Keratinocyte (primary cell): ENCODE results near the gene EGR4. TPM values are rescaled to one million over a fixed set of nuclear protein-coding genes. Genes with fewer than 3 reads are reported as not detected.
A peak's percentile ranks its signal among the peaks of the same experiment; 100 is the strongest.

Source experiments
- DNase-seq: peaks from one replicate; pipeline ENCODE4 v3.0.0-alpha.2; 2011; ENCODE audit warnings: low read depth, missing footprints, low spot score
- FAIRE-seq: peaks from 2 replicates; lab custom pipeline; 2011; peaks lifted over from hg19 to GRCh38; lab: Jason Lieb, UNC
- H2AFZ ChIP-seq: 2 replicates; pipeline ENCODE4 v1.6.0; 2012; ENCODE audit warnings: low read length, control low read depth, inconsistent platforms; ENCODE audit not compliant: control insufficient read depth
- H3K27ac ChIP-seq: 2 replicates; pipeline ENCODE4 v1.5.1; 2011; ENCODE audit warnings: low read length; ENCODE audit not compliant: control insufficient read depth, insufficient read depth
- H3K27me3 ChIP-seq: 3 replicates; pipeline ENCODE4 v1.6.0; 2011; ENCODE audit warnings: low read length; ENCODE audit not compliant: control insufficient read depth, insufficient read depth; ENCODE audit errors: extremely low read depth
- H3K36me3 ChIP-seq, 2 experiments: 2 replicates in 1 of 2; 3 replicates in 1 of 2; pipeline ENCODE4 v1.5.1; 2011; ENCODE audit warnings: low read length in 2 of 2, mild to moderate bottlenecking in 1 of 2; ENCODE audit not compliant: control insufficient read depth in 2 of 2, insufficient read depth in 2 of 2; ENCODE audit errors: extremely low read depth in 1 of 2
- H3K4me1 ChIP-seq: 3 replicates; pipeline ENCODE4 v1.5.1; 2011; ENCODE audit warnings: low read length; ENCODE audit not compliant: control insufficient read depth, insufficient read depth; ENCODE audit errors: extremely low read depth
- H3K4me2 ChIP-seq: 3 replicates; pipeline ENCODE4 v1.6.0; 2011; ENCODE audit warnings: low read depth, low read length; ENCODE audit not compliant: control insufficient read depth, insufficient read depth; ENCODE audit errors: extremely low read depth
- H3K4me3 ChIP-seq, 3 experiments: fragments of 200-600 bp in 1 of 3; sonication (generic) in 1 of 3; 2 replicates in 2 of 3; 3 replicates in 1 of 3; pipeline ENCODE4 v1.5.1; 2011 to 2016; ENCODE audit warnings: low read length in 3 of 3, mild to moderate bottlenecking in 3 of 3, control low read depth in 2 of 3, inconsistent platforms in 1 of 3, low read depth in 1 of 3, mixed read lengths in 1 of 3, mixed run types in 1 of 3, moderate library complexity in 1 of 3; ENCODE audit not compliant: control insufficient read depth in 2 of 3, insufficient read depth in 2 of 3; ENCODE audit errors: extremely low read depth in 1 of 3
- H3K79me2 ChIP-seq: 2 replicates; pipeline ENCODE4 v1.6.0; 2012; ENCODE audit warnings: low read length; ENCODE audit not compliant: control insufficient read depth, insufficient read depth
- H3K9ac ChIP-seq: 3 replicates; pipeline ENCODE4 v1.6.0; 2011; ENCODE audit warnings: low read length; ENCODE audit not compliant: control insufficient read depth, insufficient read depth; ENCODE audit errors: extremely low read depth
- H3K9me1 ChIP-seq: 3 replicates; pipeline ENCODE4 v1.6.0; 2011; ENCODE audit warnings: low read length; ENCODE audit not compliant: control insufficient read depth, insufficient read depth; ENCODE audit errors: extremely low read depth
- H3K9me3 ChIP-seq: 2 replicates; pipeline ENCODE4 v1.5.1; 2012; ENCODE audit warnings: low read depth, low read length; ENCODE audit not compliant: control insufficient read depth
- H4K20me1 ChIP-seq: 3 replicates; pipeline ENCODE4 v1.6.0; 2011; ENCODE audit warnings: low read length; ENCODE audit not compliant: control insufficient read depth, insufficient read depth; ENCODE audit errors: extremely low read depth
- EZH2 ChIP-seq: IDR thresholded peaks from one replicate; pipeline ENCODE4 v1.6.1; 2012; ENCODE audit warnings: inconsistent platforms, mild to moderate bottlenecking, low read length, moderate library complexity
- dilution Hi-C: fragments of 300-500 bp; cut with MboI; formaldehyde crosslinking; loops from one replicate; pipeline ENCODE4 v1.7.0; 2020; ENCODE audit warnings: low sequenced_read_pairs; ENCODE audit not compliant: extremely low pct_ligation_motif_present
- polyA plus RNA-seq, 5 experiments: library from polyadenylated mRNA; depleted of rRNA in 3 of 5; stranded (reverse) in 3 of 5; stranded (forward) in 1 of 5; unstranded in 1 of 5; fragments of >200 nt; gene quantifications; 1 replicate in 1 of 5; 2 replicates in 3 of 5; 3 replicates in 1 of 5; pipeline versions ENCODE4 v1.2.1 to v1.2.3, GENCODE V29; 2011 to 2012; ENCODE audit warnings: missing spikeins in 2 of 5, low read depth in 1 of 5, low replicate concordance in 1 of 5
- TF ChIP-seq, protein P1 (sequence below), 3 experiments: IDR thresholded peaks in 1 of 3; conservative IDR thresholded peaks in 1 of 3; optimal IDR thresholded peaks in 1 of 3; 2 replicates in 2 of 3; 3 replicates in 1 of 3; pipeline versions ENCODE3 to v1.5.1; 2011; ENCODE audit warnings: low read length in 3 of 3, mild to moderate bottlenecking in 3 of 3, moderate library complexity in 2 of 3, control low read depth in 1 of 3, inconsistent platforms in 1 of 3; ENCODE audit not compliant: insufficient read depth in 2 of 3; ENCODE audit errors: extremely low read depth in 1 of 3

The EGR4 gene
- polyA plus RNA-seq, 1 donor (not counting 4 experiments of a cell fraction or from before 2014, with no cell fraction given): not detected

DNA sequence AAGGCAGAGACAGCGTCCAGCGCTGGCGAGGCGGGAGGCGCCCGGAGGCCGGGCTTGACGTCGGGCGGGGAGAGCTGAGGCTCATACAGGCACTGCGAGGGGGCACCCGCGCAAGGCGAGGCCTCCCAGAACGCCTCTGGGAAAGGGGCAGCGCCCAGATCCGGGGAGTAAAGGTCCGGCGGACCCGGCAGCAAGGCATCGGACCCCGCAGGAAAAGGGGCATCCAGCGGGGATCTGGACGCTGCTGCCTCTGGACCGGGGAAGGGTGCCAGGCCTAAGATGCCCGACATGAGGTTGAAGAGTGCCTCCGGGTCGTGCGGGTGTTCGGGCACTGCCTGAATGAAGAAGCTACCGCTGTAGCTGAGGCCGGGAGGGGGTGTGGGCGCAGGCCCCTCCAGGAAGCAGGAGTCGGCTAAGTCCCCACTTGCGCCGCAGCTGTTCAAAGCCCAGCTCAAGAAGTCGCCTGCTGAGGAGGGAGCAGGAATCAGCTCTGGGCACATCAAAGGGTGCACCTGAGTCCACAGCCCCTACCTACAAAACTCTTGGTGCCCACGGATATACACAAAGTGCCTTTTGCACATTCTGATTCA is 937 bp downstream of the EGR4 start:
- no peaks in the 10 kb centered on the region for H3K9me1 ChIP-seq
- TF ChIP-seq, protein P1, sequence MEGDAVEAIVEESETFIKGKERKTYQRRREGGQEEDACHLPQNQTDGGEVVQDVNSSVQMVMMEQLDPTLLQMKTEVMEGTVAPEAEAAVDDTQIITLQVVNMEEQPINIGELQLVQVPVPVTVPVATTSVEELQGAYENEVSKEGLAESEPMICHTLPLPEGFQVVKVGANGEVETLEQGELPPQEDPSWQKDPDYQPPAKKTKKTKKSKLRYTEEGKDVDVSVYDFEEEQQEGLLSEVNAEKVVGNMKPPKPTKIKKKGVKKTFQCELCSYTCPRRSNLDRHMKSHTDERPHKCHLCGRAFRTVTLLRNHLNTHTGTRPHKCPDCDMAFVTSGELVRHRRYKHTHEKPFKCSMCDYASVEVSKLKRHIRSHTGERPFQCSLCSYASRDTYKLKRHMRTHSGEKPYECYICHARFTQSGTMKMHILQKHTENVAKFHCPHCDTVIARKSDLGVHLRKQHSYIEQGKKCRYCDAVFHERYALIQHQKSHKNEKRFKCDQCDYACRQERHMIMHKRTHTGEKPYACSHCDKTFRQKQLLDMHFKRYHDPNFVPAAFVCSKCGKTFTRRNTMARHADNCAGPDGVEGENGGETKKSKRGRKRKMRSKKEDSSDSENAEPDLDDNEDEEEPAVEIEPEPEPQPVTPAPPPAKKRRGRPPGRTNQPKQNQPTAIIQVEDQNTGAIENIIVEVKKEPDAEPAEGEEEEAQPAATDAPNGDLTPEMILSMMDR (optimal IDR thresholded peaks at IDR 0.05 in 1 of 3, IDR thresholded peaks at IDR 0.05 in 1 of 3, conservative IDR thresholded peaks at IDR 0.05 in 1 of 3; ENCODE audit: extremely low read depth in 1 of 3, insufficient read depth in 2 of 3, low read length in 3 of 3): no peak
- peak; percentile 100 for TF ChIP-seq EZH2
- H3K4me3 ChIP-seq: no peak overlapping the region
- no peak overlapping the region for H3K27ac ChIP-seq
- H4K20me1 ChIP-seq: no peaks in the 10 kb centered on the region
- no peak overlapping the region for H3K9ac ChIP-seq
- no peak for DNase-seq
- no peak overlapping the region for H3K4me2 ChIP-seq
- no peak for FAIRE-seq
- no peaks in the 10 kb centered on the region for H3K79me2 ChIP-seq
- no peaks in the 10 kb centered on the region for H3K9me3 ChIP-seq
- no peaks in the 10 kb centered on the region for H3K36me3 ChIP-seq
- H2AFZ ChIP-seq: no peak overlapping the region
- H3K27me3 ChIP-seq: peaks cover 63% of the 10 kb centered on the region
- dilution Hi-C loops: no loop called here
- H3K4me1 ChIP-seq: no peaks in the 10 kb centered on the region

DNA sequence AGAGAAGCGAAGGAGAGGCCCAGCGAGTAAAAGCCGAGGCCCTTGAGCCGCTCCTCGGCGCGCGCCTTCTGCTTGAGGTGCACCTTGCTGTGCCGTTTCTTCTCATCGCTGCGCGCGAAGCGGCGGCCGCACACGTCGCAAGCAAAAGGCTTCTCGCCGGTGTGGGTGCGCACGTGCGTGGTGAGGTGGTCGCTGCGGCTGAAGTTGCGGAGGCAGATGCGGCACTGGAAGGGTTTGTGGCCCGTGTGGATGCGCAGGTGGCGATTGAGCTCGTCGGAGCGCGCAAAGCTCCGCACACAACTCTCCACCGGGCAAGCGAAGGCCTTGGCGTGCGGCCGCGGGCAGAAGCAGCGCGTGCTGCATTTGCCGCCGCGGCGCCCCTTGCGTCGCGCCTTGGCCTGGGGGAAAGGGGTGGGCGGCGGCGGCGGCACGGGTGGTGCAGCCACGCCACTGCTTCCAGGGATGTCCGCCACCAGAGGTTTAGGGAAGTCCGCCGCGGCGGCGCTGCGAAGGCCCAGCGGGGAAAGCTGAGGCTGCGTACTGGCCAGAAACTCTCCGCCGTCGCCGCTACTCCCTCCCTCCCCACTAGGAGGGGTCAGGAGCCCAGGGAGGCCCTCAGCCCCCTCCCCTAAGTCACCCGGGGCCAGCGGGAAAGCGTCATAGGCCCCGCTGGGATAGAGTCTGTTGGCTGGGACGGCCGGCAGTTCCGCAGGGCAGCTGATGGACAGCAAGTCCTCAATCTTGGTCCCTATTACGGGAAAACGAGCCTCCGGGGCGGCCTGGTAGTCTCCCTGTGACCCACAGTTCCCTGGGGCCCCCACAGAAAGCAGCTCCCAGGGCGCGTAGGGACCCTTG is 1.7 kb downstream of the EGR4 start:
- peaks cover 63% of the 10 kb centered on the region for H3K27me3 ChIP-seq
- no peaks in the 10 kb centered on the region for H3K9me3 ChIP-seq
- DNase-seq (no peak), FAIRE-seq (no peak)
- no peak overlapping the region for H3K4me2 ChIP-seq
- no peaks in the 10 kb centered on the region for H3K79me2 ChIP-seq
- H3K9me1 ChIP-seq: no peaks in the 10 kb centered on the region
- no peaks in the 10 kb centered on the region for H3K4me1 ChIP-seq
- H3K27ac ChIP-seq: no peak overlapping the region
- no peak overlapping the region for H3K9ac ChIP-seq
- no peaks in the 10 kb centered on the region for H4K20me1 ChIP-seq
- dilution Hi-C loops: no loop called here
- H2AFZ ChIP-seq: no peak overlapping the region
- TF ChIP-seq, protein P1 (optimal IDR thresholded peaks at IDR 0.05 in 1 of 3, IDR thresholded peaks at IDR 0.05 in 1 of 3, conservative IDR thresholded peaks at IDR 0.05 in 1 of 3; ENCODE audit: extremely low read depth in 1 of 3, insufficient read depth in 2 of 3, low read length in 3 of 3): no peak
- peak; percentile 87 for TF ChIP-seq EZH2
- no peak overlapping the region for H3K4me3 ChIP-seq
- H3K36me3 ChIP-seq: no peaks in the 10 kb centered on the region
